CD4-positive, CD25-positive, alpha-beta regulatory T cell (primary cell): ENCODE measurements around the gene EPB41L3. TPM values are rescaled to one million over a fixed set of nuclear protein-coding genes. Genes with fewer than 3 reads are reported as not detected.

Experiments used
- ATAC-seq, 2 donors: fragments of 150-1000 bp; cut with Tn5 transposase; one replicate each; pipeline ENCODE4 v1.10.0; 2021; ENCODE audit warnings: low read depth in 2 of 2, moderate number of reproducible peaks in 2 of 2, moderate library complexity in 1 of 2
- DNase-seq, 3 donors: peaks; one replicate each; pipeline versions ENCODE4 v3.0.0 to v3.0.0-alpha.2; 2012 to 2022; ENCODE audit warnings: mixed read lengths in 1 of 3
- H3K27ac ChIP-seq: one replicate; pipeline ENCODE4 v1.7.0; 2013; ENCODE audit warnings: mild to moderate bottlenecking, low read length; ENCODE audit not compliant: insufficient read depth, poor library complexity, severe bottlenecking
- H3K27me3 ChIP-seq: one replicate; pipeline ENCODE4 v1.7.0; 2013; ENCODE audit warnings: low read length; ENCODE audit not compliant: control insufficient read depth, insufficient read depth
- H3K36me3 ChIP-seq: one replicate; pipeline ENCODE4 v1.7.0; 2013; ENCODE audit warnings: mild to moderate bottlenecking, low read length, moderate library complexity; ENCODE audit not compliant: control insufficient read depth, insufficient read depth
- H3K4me1 ChIP-seq: 2 replicates; pipeline ENCODE4 v1.7.0; 2013; ENCODE audit warnings: mild to moderate bottlenecking, low read length; ENCODE audit not compliant: insufficient read depth, control insufficient read depth, poor library complexity, severe bottlenecking
- H3K4me3 ChIP-seq: one replicate; pipeline ENCODE4 v1.7.0; 2013; ENCODE audit warnings: low read depth, mild to moderate bottlenecking, low read length, moderate library complexity
- H3K9me3 ChIP-seq, 2 experiments: 1 replicate in 1 of 2; 2 replicates in 1 of 2; pipeline ENCODE4 v1.7.0; 2013; ENCODE audit warnings: low read length in 2 of 2, mild to moderate bottlenecking in 1 of 2, moderate library complexity in 1 of 2; ENCODE audit not compliant: control insufficient read depth in 2 of 2
- H3K27ac Mint-ChIP-seq, 3 donors: one replicate each; pipeline ENCODE4 v1.8.0; 2020 to 2022; ENCODE audit warnings: mild to moderate bottlenecking in 3 of 3, mixed read lengths in 3 of 3, moderate library complexity in 2 of 3
- H3K27me3 Mint-ChIP-seq: one replicate; pipeline ENCODE4 v1.8.0; 2022; ENCODE audit warnings: mild to moderate bottlenecking, mixed read lengths
- H3K36me3 Mint-ChIP-seq: one replicate; pipeline ENCODE4 v1.8.0; 2020; ENCODE audit warnings: mixed read lengths
- H3K4me1 Mint-ChIP-seq, 4 donors: one replicate each; pipeline ENCODE4 v1.8.0; 2020 to 2022; ENCODE audit warnings: mixed read lengths in 4 of 4, mild to moderate bottlenecking in 1 of 4
- H3K4me3 Mint-ChIP-seq, 4 donors: one replicate each; pipeline ENCODE4 v1.8.0; 2020 to 2022; ENCODE audit warnings: mild to moderate bottlenecking in 4 of 4, mixed read lengths in 4 of 4, moderate library complexity in 3 of 4
- H3K9me3 Mint-ChIP-seq, 7 donors: one replicate each; pipeline ENCODE4 v1.8.0; 2020 to 2022; ENCODE audit warnings: mixed read lengths in 7 of 7, mild to moderate bottlenecking in 3 of 7, moderate library complexity in 2 of 7
- polyA plus RNA-seq, 4 donors: library from polyadenylated mRNA; unstranded; fragments of 300-500 nt; fragmentation: Illumina TruSeq; gene quantifications; one replicate each; pipeline ENCODE4 v1.2.3, GENCODE V29; 2021
- total RNA-seq: library from RNA; stranded (reverse); gene quantifications from one replicate; pipeline ENCODE4 v1.2.3, GENCODE V29; 2022

Gene EPB41L3
- total and polyA plus RNA-seq, 5 donors from 2014 or later = 0.52 TPM; not detected in 4

GRCh38 chr18:5462227-5462626 lies 81.6 kb downstream of the EPB41L3 start:
- Mint-ChIP-seq H3K27me3 (peaks cover 17% of the 10 kb centered on the region), H3K36me3 (no peaks in the 10 kb centered on the region), H3K27ac (no peak overlapping the region), H3K4me1 (peaks cover 0 to 9% (median 4%) of the 10 kb centered on the region in 4 donors), H3K4me3 (no peak overlapping the region), H3K9me3 (no peaks in the 10 kb centered on the region)
- no peaks in the 10 kb centered on the region for H3K4me1 ChIP-seq
- H3K27me3 ChIP-seq = no peaks in the 10 kb centered on the region
- no peaks in the 10 kb centered on the region for H3K36me3 ChIP-seq
- no peak overlapping the region for H3K27ac ChIP-seq
- DNase-seq = no peak
- ATAC-seq = no peak
- H3K4me3 ChIP-seq = no peak overlapping the region
- H3K9me3 ChIP-seq = no peaks in the 10 kb centered on the region

- H3K27ac Mint-ChIP-seq = no peak overlapping the region
- no peaks in the 10 kb centered on the region for H3K9me3 Mint-ChIP-seq
- ATAC-seq (no peak), DNase-seq (no peak)
- peaks cover 14% of the 10 kb centered on the region for H3K27me3 Mint-ChIP-seq
- peaks cover 0 to 13% (median 4%) of the 10 kb centered on the region in 4 donors for H3K4me1 Mint-ChIP-seq
- Histone ChIP-seq H3K4me1 (no peaks in the 10 kb centered on the region), H3K27me3 (no peaks in the 10 kb centered on the region), H3K9me3 (no peaks in the 10 kb centered on the region), H3K36me3 (no peaks in the 10 kb centered on the region), H3K4me3 (no peak overlapping the region), H3K27ac (no peak overlapping the region)
- H3K36me3 Mint-ChIP-seq = no peaks in the 10 kb centered on the region
- H3K4me3 Mint-ChIP-seq = no peak overlapping the region
Observed at GRCh38 chr18:5461041-5461440, 82.8 kb downstream of the EPB41L3 start.

GRCh38 chr18:5457462-5457957 lies 86.3 kb downstream of the EPB41L3 start:
- DNase-seq (no peak), ATAC-seq (no peak)
- Histone ChIP-seq H3K4me3 (peak overlapping the region; percentile 62), H3K27ac (no peak overlapping the region), H3K4me1 (no peaks in the 10 kb centered on the region), H3K9me3 (no peaks in the 10 kb centered on the region), H3K27me3 (no peaks in the 10 kb centered on the region), H3K36me3 (no peaks in the 10 kb centered on the region)
- peaks cover 0 to 13% (median 4%) of the 10 kb centered on the region in 4 donors for H3K4me1 Mint-ChIP-seq
- H3K27me3 Mint-ChIP-seq = peaks cover 6% of the 10 kb centered on the region
- peak overlapping the region; percentile 8 to 79 (median 47) for H3K27ac Mint-ChIP-seq
- H3K9me3 Mint-ChIP-seq = no peaks in the 10 kb centered on the region
- no peaks in the 10 kb centered on the region for H3K36me3 Mint-ChIP-seq
- peak overlapping the region in 3 of 4 donors; percentile 51 to 87 (median 76) for H3K4me3 Mint-ChIP-seq

- Histone ChIP-seq H3K9me3 (no peaks in the 10 kb centered on the region), H3K36me3 (no peaks in the 10 kb centered on the region), H3K4me3 (peak overlapping the region; percentile 62), H3K27ac (no peak overlapping the region), H3K27me3 (no peaks in the 10 kb centered on the region), H3K4me1 (no peaks in the 10 kb centered on the region)
- H3K9me3 Mint-ChIP-seq = no peaks in the 10 kb centered on the region
- H3K4me3 Mint-ChIP-seq = peak overlapping the region; percentile 10 to 87 (median 64)
- peaks cover 6% of the 10 kb centered on the region for H3K27me3 Mint-ChIP-seq
- H3K27ac Mint-ChIP-seq = peak overlapping the region; percentile 8 to 79 (median 78)
- peak in 1 of 3 donors; percentile 29 for DNase-seq
- peak in 1 of 2 donors; percentile 53 for ATAC-seq
- peaks cover 0 to 13% (median 4%) of the 10 kb centered on the region in 4 donors for H3K4me1 Mint-ChIP-seq
- H3K36me3 Mint-ChIP-seq = no peaks in the 10 kb centered on the region
Observed at GRCh38 chr18:5456577-5457461, 87.0 kb downstream of the EPB41L3 start.

GRCh38 chr18:5455674-5456073 lies 88.1 kb downstream of the EPB41L3 start:
- DNase-seq = no peak
- peaks cover 0 to under 1% (median 0%) of the 10 kb centered on the region in 7 donors for H3K9me3 Mint-ChIP-seq

GRCh38 chr18:5452943-5453443 lies 90.8 kb downstream of the EPB41L3 start:
- Histone ChIP-seq H3K9me3 (no peaks in the 10 kb centered on the region), H3K4me1 (no peaks in the 10 kb centered on the region), H3K36me3 (no peaks in the 10 kb centered on the region), H3K27ac (no peak overlapping the region), H3K4me3 (no peak overlapping the region), H3K27me3 (no peaks in the 10 kb centered on the region)
- ATAC-seq (no peak), DNase-seq (no peak)
- H3K4me1 Mint-ChIP-seq = peaks cover 0 to 11% (median 2%) of the 10 kb centered on the region in 4 donors
- peaks cover 0 to 2% (median 0%) of the 10 kb centered on the region in 7 donors for H3K9me3 Mint-ChIP-seq
- peaks cover 9% of the 10 kb centered on the region for H3K27me3 Mint-ChIP-seq
- H3K36me3 Mint-ChIP-seq = no peaks in the 10 kb centered on the region
- no peak overlapping the region for H3K4me3 Mint-ChIP-seq
- H3K27ac Mint-ChIP-seq = no peak overlapping the region

More at GRCh38 chr18:5455674-5456073, 88.1 kb downstream of the EPB41L3 start:
- H3K36me3 ChIP-seq = no peaks in the 10 kb centered on the region
- H3K27ac Mint-ChIP-seq = peak overlapping the region in 1 of 3 donors; percentile 24
- H3K4me3 Mint-ChIP-seq = no peak overlapping the region
- no peaks in the 10 kb centered on the region for H3K4me1 ChIP-seq
- H3K36me3 Mint-ChIP-seq = no peaks in the 10 kb centered on the region
- H3K27me3 Mint-ChIP-seq = peaks cover 6% of the 10 kb centered on the region
- no peak overlapping the region for H3K4me3 ChIP-seq
- no peaks in the 10 kb centered on the region for H3K9me3 ChIP-seq
- peaks cover 0 to 13% (median 4%) of the 10 kb centered on the region in 4 donors for H3K4me1 Mint-ChIP-seq
- ATAC-seq = no peak
- no peak overlapping the region for H3K27ac ChIP-seq
- H3K27me3 ChIP-seq = no peaks in the 10 kb centered on the region

- no peak overlapping the region for H3K27ac Mint-ChIP-seq
Observed at GRCh38 chr18:5451871-5452270, 91.9 kb downstream of the EPB41L3 start.

More at GRCh38 chr18:5451871-5452270, 91.9 kb downstream of the EPB41L3 start:
- Histone ChIP-seq H3K27ac (no peak overlapping the region), H3K4me1 (no peaks in the 10 kb centered on the region), H3K9me3 (no peaks in the 10 kb centered on the region), H3K36me3 (no peaks in the 10 kb centered on the region), H3K27me3 (no peaks in the 10 kb centered on the region), H3K4me3 (no peak overlapping the region)
- peaks cover 5% of the 10 kb centered on the region for H3K27me3 Mint-ChIP-seq
- DNase-seq (no peak), ATAC-seq (no peak)
- H3K4me1 Mint-ChIP-seq = peaks cover 0 to under 1% (median 0%) of the 10 kb centered on the region in 4 donors
- peaks cover 0 to 2% (median 0%) of the 10 kb centered on the region in 7 donors for H3K9me3 Mint-ChIP-seq
- no peak overlapping the region for H3K4me3 Mint-ChIP-seq
- H3K36me3 Mint-ChIP-seq = no peaks in the 10 kb centered on the region
